Neural crest cell (in vitro differentiated cells): ENCODE results near the gene RNF212. TPM values are rescaled to one million over a fixed set of nuclear protein-coding genes. Genes with fewer than 3 reads are reported as not detected.
"Not testable (repeated sequence)": the region's sequence is repeated elsewhere in the genome, so short reads cannot be mapped to it uniquely, and the experiment has no call there.

Source experiments
- DNase-seq: peaks from one replicate; pipeline ENCODE4 v3.0.0; 2021; ENCODE audit warnings: low read depth, mixed read lengths, low spot score
- H3K27ac Mint-ChIP-seq: one replicate; pipeline ENCODE4 v1.8.0; 2021; ENCODE audit warnings: mild to moderate bottlenecking, mixed read lengths; ENCODE audit not compliant: unreplicated experiment
- H3K27me3 Mint-ChIP-seq: 2 replicates; pipeline ENCODE4 v1.8.0; 2021; ENCODE audit warnings: low read depth, mild to moderate bottlenecking, mixed read lengths
- H3K36me3 Mint-ChIP-seq: 2 replicates; pipeline ENCODE4 v1.8.0; 2021; ENCODE audit warnings: low read depth, mild to moderate bottlenecking, mixed read lengths
- H3K4me1 Mint-ChIP-seq: 2 replicates; pipeline ENCODE4 v1.8.0; 2021; ENCODE audit warnings: mixed read lengths
- H3K4me3 Mint-ChIP-seq: one replicate; pipeline ENCODE4 v1.8.0; 2021; ENCODE audit warnings: mild to moderate bottlenecking, mixed read lengths
- H3K9me3 Mint-ChIP-seq: 2 replicates; pipeline ENCODE4 v1.8.0; 2021; ENCODE audit warnings: mixed read lengths
- CTCF ChIP-seq: fragments of 200-600 bp; sonication (generic); conservative IDR thresholded peaks from 2 replicates; pipeline ENCODE4 v1.5.0; 2021; ENCODE audit warnings: antibody characterized with exemption, mild to moderate bottlenecking
- total RNA-seq: library from RNA; stranded (reverse); gene quantifications from 2 replicates; pipeline ENCODE4 v1.2.1, GENCODE V29; 2021

Gene RNF212
- total RNA-seq, 1 donor from 2014 or later, result 2.7 TPM

- DNase-seq, H3K4me3 Mint-ChIP-seq, H3K9me3 Mint-ChIP-seq, H3K27ac Mint-ChIP-seq, H3K36me3 Mint-ChIP-seq, H3K4me1 Mint-ChIP-seq: not testable (repeated sequence)
- H3K27me3 Mint-ChIP-seq, result peaks cover 65% of the 10 kb centered on the region
These were observed 59.5 kb downstream of the RNF212 start for GRCh38 chr4:1053891-1054290.

GRCh38 chr4:1053080-1053661 is 60.2 kb downstream of the RNF212 start:
- TF ChIP-seq CTCF, result no peak
- DNase-seq, result no peak
- Mint-ChIP-seq H3K9me3 (no peaks in the 10 kb centered on the region), H3K27ac (no peak overlapping the region), H3K4me1 (peaks cover 4% of the 10 kb centered on the region), H3K27me3 (peaks cover 60% of the 10 kb centered on the region), H3K36me3 (no peaks in the 10 kb centered on the region), H3K4me3 (no peak overlapping the region)

- Mint-ChIP-seq H3K27me3 (peaks cover 58% of the 10 kb centered on the region), H3K4me3 (no peak overlapping the region), H3K9me3 (no peaks in the 10 kb centered on the region), H3K36me3 (no peaks in the 10 kb centered on the region), H3K4me1 (peaks cover 4% of the 10 kb centered on the region), H3K27ac (no peak overlapping the region)
- no peak for DNase-seq
- TF ChIP-seq CTCF, result no peak
These were observed 61.1 kb downstream of the RNF212 start for GRCh38 chr4:1052231-1052671.

GRCh38 chr4:1051472-1051871 is 61.9 kb downstream of the RNF212 start:
- no peaks in the 10 kb centered on the region for H3K9me3 Mint-ChIP-seq
- no peak for DNase-seq
- no peak overlapping the region for H3K4me3 Mint-ChIP-seq
- H3K27me3 Mint-ChIP-seq, result peaks cover 52% of the 10 kb centered on the region
- no peak for TF ChIP-seq CTCF
- no peaks in the 10 kb centered on the region for H3K36me3 Mint-ChIP-seq
- H3K27ac Mint-ChIP-seq, result no peak overlapping the region
- H3K4me1 Mint-ChIP-seq, result peaks cover 4% of the 10 kb centered on the region

GRCh38 chr4:1050486-1051213 is 62.7 kb downstream of the RNF212 start:
- Mint-ChIP-seq H3K27me3 (peaks cover 44% of the 10 kb centered on the region), H3K4me3 (no peak overlapping the region), H3K9me3 (no peaks in the 10 kb centered on the region), H3K27ac (no peak overlapping the region), H3K4me1 (no peaks in the 10 kb centered on the region), H3K36me3 (no peaks in the 10 kb centered on the region)
- peak; percentile 49 for TF ChIP-seq CTCF
- no peak for DNase-seq

GRCh38 chr4:1049591-1049905 is 63.8 kb downstream of the RNF212 start:
- no peak for DNase-seq
- Mint-ChIP-seq H3K27me3 (peaks cover 36% of the 10 kb centered on the region), H3K27ac (no peak overlapping the region), H3K4me1 (no peaks in the 10 kb centered on the region), H3K36me3 (no peaks in the 10 kb centered on the region), H3K9me3 (no peaks in the 10 kb centered on the region), H3K4me3 (no peak overlapping the region)
- no peak for TF ChIP-seq CTCF
